Endothelial cell of umbilical vein (primary cell): ENCODE results near the gene IQSEC3. TPM values are rescaled to one million over a fixed set of nuclear protein-coding genes. Genes with fewer than 3 reads are reported as not detected.

Source experiments
- BruUV-seq: library from RNA; stranded (reverse); fragments of 400-500 nt; replicated peaks from 2 replicates; lab custom pipeline; 2021; lab: Mats Ljungman, UMichigan
- CTCF ChIA-PET: fragments of 300-600, 350-600 bp; sonication (Branson Sonifier 250); formaldehyde crosslinking; loops from one replicate; lab custom pipeline; 2021; ENCODE audit warnings: antibody characterized with exemption, inconsistent platforms; lab: Charles Lee
- POLR2A ChIA-PET: fragments of 300-600, 350-600 bp; sonication (Branson Sonifier 250); formaldehyde crosslinking; loops from one replicate; lab custom pipeline; 2021; ENCODE audit warnings: antibody characterized with exemption, inconsistent platforms; lab: Charles Lee
- DNase-seq: peaks from one replicate; pipeline ENCODE4 v3.0.0-alpha.2; 2011; ENCODE audit warnings: low read depth, low spot score
- FAIRE-seq: peaks from 2 replicates; lab custom pipeline; 2011; peaks lifted over from hg19 to GRCh38; lab: Jason Lieb, UNC
- H2AFZ ChIP-seq: 2 replicates; pipeline ENCODE4 v1.6.0; 2012; ENCODE audit warnings: low read depth, low read length, control low read depth, inconsistent platforms
- H3K27ac ChIP-seq: 2 replicates; pipeline ENCODE4 v1.5.1; 2011; ENCODE audit warnings: low read depth, mild to moderate bottlenecking, control low read depth, low read length, moderate library complexity; ENCODE audit not compliant: insufficient read depth
- H3K27me3 ChIP-seq, 2 experiments: 2 replicates each; pipeline versions ENCODE4 v1.6.0 to v1.6.1; 2011; ENCODE audit warnings: low read length in 2 of 2, mixed read lengths in 1 of 2; ENCODE audit not compliant: control insufficient read depth in 2 of 2, insufficient read depth in 2 of 2
- H3K36me3 ChIP-seq, 2 experiments: 2 replicates in 1 of 2; 3 replicates in 1 of 2; pipeline ENCODE4 v1.5.1; 2011; ENCODE audit warnings: low read length in 2 of 2, mild to moderate bottlenecking in 1 of 2, moderate library complexity in 1 of 2; ENCODE audit not compliant: control insufficient read depth in 2 of 2, insufficient read depth in 2 of 2; ENCODE audit errors: extremely low read depth in 1 of 2
- H3K4me1 ChIP-seq: 3 replicates; pipeline ENCODE4 v1.5.1; 2011; ENCODE audit warnings: mild to moderate bottlenecking, low read length; ENCODE audit not compliant: control insufficient read depth, insufficient read depth; ENCODE audit errors: extremely low read depth
- H3K4me2 ChIP-seq: 2 replicates; pipeline ENCODE4 v1.6.1; 2011; ENCODE audit warnings: low read length, control low read depth, mixed read lengths; ENCODE audit not compliant: insufficient read depth
- H3K4me3 ChIP-seq, 3 experiments: fragments of 200-600 bp in 1 of 3; sonication (generic), shearing (Covaris generic) in 1 of 3; replicated peaks in 1 of 3; 2 replicates each; pipeline ENCODE4 v1.5.1; 2011 to 2016; ENCODE audit warnings: control low read depth in 3 of 3, low read length in 3 of 3, mild to moderate bottlenecking in 2 of 3, inconsistent platforms in 1 of 3, low read depth in 1 of 3, moderate library complexity in 1 of 3; ENCODE audit not compliant: insufficient read depth in 1 of 3
- H3K79me2 ChIP-seq: 2 replicates; pipeline ENCODE4 v1.6.0; 2012; ENCODE audit warnings: low read length, inconsistent platforms; ENCODE audit not compliant: control insufficient read depth, insufficient read depth
- H3K9ac ChIP-seq: replicated peaks from 2 replicates; pipeline ENCODE3; 2011; ENCODE audit warnings: low read length, control low read depth; ENCODE audit not compliant: insufficient read depth; ENCODE audit errors: extremely low read depth
- H3K9me1 ChIP-seq: replicated peaks from 3 replicates; pipeline ENCODE4 v1.6.0; 2011; ENCODE audit warnings: mild to moderate bottlenecking, low read length; ENCODE audit not compliant: control insufficient read depth, insufficient read depth; ENCODE audit errors: extremely low read depth
- H3K9me3 ChIP-seq: replicated peaks from 2 replicates; pipeline ENCODE4 v1.5.1; 2012; ENCODE audit warnings: low read length, inconsistent platforms; ENCODE audit not compliant: control insufficient read depth, insufficient read depth
- H4K20me1 ChIP-seq: replicated peaks from 2 replicates; pipeline ENCODE3; 2011; ENCODE audit warnings: mild to moderate bottlenecking, low read length; ENCODE audit not compliant: control insufficient read depth, insufficient read depth; ENCODE audit errors: extremely low read depth
- EZH2 ChIP-seq: IDR thresholded peaks from 2 replicates; pipeline ENCODE4 v1.6.1; 2012; ENCODE audit warnings: borderline replicate concordance, low read depth, mild to moderate bottlenecking, moderate library complexity, low read length, inconsistent platforms; ENCODE audit not compliant: severe bottlenecking
- FOS ChIP-seq: IDR thresholded peaks from 2 replicates; pipeline ENCODE4 v1.6.1; 2011; ENCODE audit warnings: mild to moderate bottlenecking, low read length, moderate library complexity, borderline replicate concordance; ENCODE audit not compliant: insufficient read depth
- GATA2 ChIP-seq: IDR thresholded peaks from 2 replicates; pipeline ENCODE4 v1.7.0; 2011; ENCODE audit warnings: low read depth, mild to moderate bottlenecking, moderate library complexity, mixed read lengths, low read length; ENCODE audit not compliant: insufficient read length, insufficient read depth
- JUN ChIP-seq: IDR thresholded peaks from 2 replicates; pipeline ENCODE4 v1.6.1; 2011; ENCODE audit warnings: borderline replicate concordance, low read depth; ENCODE audit not compliant: insufficient read length, insufficient read depth
- MYC ChIP-seq: IDR thresholded peaks from one replicate; pipeline ENCODE4 v1.6.1; 2011; ENCODE audit warnings: mild to moderate bottlenecking, low read depth, low read length
- POLR2A ChIP-seq: IDR thresholded peaks from 2 replicates; pipeline ENCODE4 v1.6.1; 2012; ENCODE audit warnings: low read depth, mild to moderate bottlenecking, control low read depth, low read length
- POLR2AphosphoS5 ChIP-seq: IDR thresholded peaks from 2 replicates; pipeline ENCODE4 v1.6.1; 2012; ENCODE audit warnings: low read depth, mild to moderate bottlenecking, control low read depth, low read length, moderate library complexity; ENCODE audit not compliant: insufficient read depth
- dilution Hi-C: fragments of 300-500 bp; cut with MboI; formaldehyde crosslinking; loops from one replicate; pipeline ENCODE4 v1.15.0; 2019; ENCODE audit warnings: low sequenced_read_pairs; ENCODE audit not compliant: extremely low pct_ligation_motif_present
- intact Hi-C: fragments of 100-400 bp; cut with micrococcal nuclease; formaldehyde crosslinking; loops from one replicate; pipeline ENCODE4 v1.10.0; 2022
- polyA plus RNA-seq, 4 experiments: library from polyadenylated mRNA; depleted of rRNA in 3 of 4; stranded (reverse) in 3 of 4; unstranded in 1 of 4; fragments of >200 nt; gene quantifications; 2 replicates each; pipeline versions ENCODE4 v1.2.1 to v1.2.3, GENCODE V29; 2011 to 2012; ENCODE audit warnings: missing spikeins in 1 of 4
- total RNA-seq: library from RNA; stranded (reverse); gene quantifications from 2 replicates; pipeline ENCODE4 v1.2.3, GENCODE V29; 2021
- TF ChIP-seq, protein P1 (sequence below), 2 donors: IDR thresholded peaks; 1 replicate in 1 of 2; 2 replicates in 1 of 2; pipeline ENCODE4 v1.5.1; 2011; ENCODE audit warnings: low read length in 2 of 2, mild to moderate bottlenecking in 2 of 2, moderate library complexity in 2 of 2, control low read depth in 1 of 2, inconsistent platforms in 1 of 2, low read depth in 1 of 2; ENCODE audit not compliant: insufficient read depth in 1 of 2; ENCODE audit errors: extremely low read depth in 1 of 2
- TF ChIP-seq, protein P2 (sequence below): IDR thresholded peaks from 2 replicates; pipeline ENCODE4 v1.6.1; 2011; ENCODE audit not compliant: insufficient read depth, insufficient read length

Gene IQSEC3
- total and polyA plus RNA-seq, 2 donors (not counting 3 experiments of a cell fraction or from before 2014, with no cell fraction given), result not detected

DNA sequence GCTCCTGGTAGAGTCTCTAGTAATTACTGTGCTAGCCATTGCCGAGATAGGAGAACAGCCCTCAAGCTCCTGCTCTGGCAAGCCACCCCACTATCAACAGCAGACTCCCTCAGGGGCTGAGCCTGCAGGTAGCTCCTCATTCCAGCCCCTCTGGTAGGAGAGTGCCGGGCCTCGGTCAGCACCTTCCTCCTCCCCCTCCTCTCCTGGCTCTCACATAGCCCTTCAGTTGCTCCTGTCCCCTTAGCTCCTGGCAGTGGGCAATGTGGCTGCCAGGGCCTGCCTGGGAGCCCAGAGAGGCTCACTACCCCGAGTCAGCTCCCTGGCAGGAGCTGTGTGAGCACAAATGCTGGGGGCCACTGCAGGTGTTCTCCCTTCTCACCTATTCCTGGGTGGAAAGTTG is 52.0 kb downstream of the IQSEC3 start:
- intact Hi-C loops, result no loop called here
- peaks cover 3 to 4% of the 10 kb centered on the region in 2 experiments for H3K27me3 ChIP-seq
- H3K4me1 ChIP-seq, result no peaks in the 10 kb centered on the region
- no peaks in the 10 kb centered on the region for H3K36me3 ChIP-seq
- ChIA-PET POLR2A (no interaction called here), CTCF (no interaction called here)
- H4K20me1 ChIP-seq, result no peaks in the 10 kb centered on the region
- TF ChIP-seq EZH2 (no peak), JUN (no peak), MYC (no peak), GATA2 (no peak), POLR2AphosphoS5 (no peak), FOS (no peak), POLR2A (no peak)
- TF ChIP-seq, protein P1, sequence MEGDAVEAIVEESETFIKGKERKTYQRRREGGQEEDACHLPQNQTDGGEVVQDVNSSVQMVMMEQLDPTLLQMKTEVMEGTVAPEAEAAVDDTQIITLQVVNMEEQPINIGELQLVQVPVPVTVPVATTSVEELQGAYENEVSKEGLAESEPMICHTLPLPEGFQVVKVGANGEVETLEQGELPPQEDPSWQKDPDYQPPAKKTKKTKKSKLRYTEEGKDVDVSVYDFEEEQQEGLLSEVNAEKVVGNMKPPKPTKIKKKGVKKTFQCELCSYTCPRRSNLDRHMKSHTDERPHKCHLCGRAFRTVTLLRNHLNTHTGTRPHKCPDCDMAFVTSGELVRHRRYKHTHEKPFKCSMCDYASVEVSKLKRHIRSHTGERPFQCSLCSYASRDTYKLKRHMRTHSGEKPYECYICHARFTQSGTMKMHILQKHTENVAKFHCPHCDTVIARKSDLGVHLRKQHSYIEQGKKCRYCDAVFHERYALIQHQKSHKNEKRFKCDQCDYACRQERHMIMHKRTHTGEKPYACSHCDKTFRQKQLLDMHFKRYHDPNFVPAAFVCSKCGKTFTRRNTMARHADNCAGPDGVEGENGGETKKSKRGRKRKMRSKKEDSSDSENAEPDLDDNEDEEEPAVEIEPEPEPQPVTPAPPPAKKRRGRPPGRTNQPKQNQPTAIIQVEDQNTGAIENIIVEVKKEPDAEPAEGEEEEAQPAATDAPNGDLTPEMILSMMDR (IDR thresholded peaks at IDR 0.05; ENCODE audit: extremely low read depth in 1 of 2, insufficient read depth in 1 of 2, low read depth in 1 of 2, low read length in 2 of 2), result no peak
- TF ChIP-seq, protein P2, sequence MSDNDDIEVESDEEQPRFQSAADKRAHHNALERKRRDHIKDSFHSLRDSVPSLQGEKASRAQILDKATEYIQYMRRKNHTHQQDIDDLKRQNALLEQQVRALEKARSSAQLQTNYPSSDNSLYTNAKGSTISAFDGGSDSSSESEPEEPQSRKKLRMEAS, result no peak
- H3K79me2 ChIP-seq, result no peaks in the 10 kb centered on the region
- H3K4me3 ChIP-seq, result no peak overlapping the region
- no peak for FAIRE-seq
- no peak overlapping the region for H3K27ac ChIP-seq
- dilution Hi-C loops, result no loop called here
- DNase-seq, result no peak
- H3K4me2 ChIP-seq, result no peak overlapping the region
- no peaks in the 10 kb centered on the region for H3K9me1 ChIP-seq
- H3K9me3 ChIP-seq, result no peaks in the 10 kb centered on the region
- no TSS peak for BruUV-seq
- H2AFZ ChIP-seq, result no peak overlapping the region
- H3K9ac ChIP-seq, result no peak overlapping the region
